HepG2 (cell line): Measurements from ENCODE around the gene TTN. TPM values are rescaled to one million over a fixed set of nuclear protein-coding genes. Genes with fewer than 3 reads are reported as not detected.

ENCODE experiments used
- AGO2 ChIP-seq: fragments of 200-400 bp; formaldehyde crosslinking; optimal IDR thresholded peaks from 2 replicates; pipeline ENCODE3; 2017; ENCODE audit warnings: mild to moderate bottlenecking, low read depth, low read length, moderate library complexity
- ETV5 ChIP-seq: IDR thresholded peaks from 2 replicates; pipeline ENCODE4 v1.6.1; 2018; ENCODE audit warnings: missing biosample characterization, missing genetic modification reagents, inconsistent platforms, borderline replicate concordance
- GMEB2 ChIP-seq: IDR thresholded peaks from 2 replicates; pipeline ENCODE4 v1.6.1; 2016; ENCODE audit warnings: missing biosample characterization, missing genetic modification reagents, low read depth
- HNF4A ChIP-seq: sonication (generic); formaldehyde crosslinking; IDR thresholded peaks from 2 replicates; pipeline ENCODE4 v1.4.0; 2020; ENCODE audit warnings: missing genetic modification reagents
- HNRNPUL1 ChIP-seq: fragments of 200-400 bp; formaldehyde crosslinking; IDR thresholded peaks from 2 replicates; pipeline ENCODE4 v1.6.1; 2017; ENCODE audit warnings: low read depth, mild to moderate bottlenecking, low read length, moderate library complexity
- IRX3 ChIP-seq: sonication (generic); formaldehyde crosslinking; IDR thresholded peaks from 2 replicates; pipeline ENCODE4 v1.8.1; 2023; ENCODE audit warnings: mild to moderate bottlenecking, low read depth, missing genetic modification reagents, borderline replicate concordance
- MBNL3 ChIP-seq: fragments of 250-450 bp; sonication (Bioruptor Pico); conservative IDR thresholded peaks from 2 replicates; pipeline ENCODE4 v1.8.0; 2022; ENCODE audit warnings: mild to moderate bottlenecking, inconsistent platforms
- MED1 ChIP-seq: sonication (generic); formaldehyde crosslinking; IDR thresholded peaks from 2 replicates; pipeline ENCODE4 v1.4.0; 2020; ENCODE audit warnings: missing genetic modification reagents
- PBX2 ChIP-seq: IDR thresholded peaks from 2 replicates; pipeline ENCODE4 v1.6.1; 2016; ENCODE audit warnings: control low read depth
- RORA ChIP-seq: sonication (generic); formaldehyde crosslinking; IDR thresholded peaks from 2 replicates; pipeline ENCODE4 v1.5.0; 2020; ENCODE audit warnings: mild to moderate bottlenecking, missing genetic modification reagents, moderate library complexity
- SP1 ChIP-seq, 2 experiments: fragments of 450-650 bp in 1 of 2; sonication (generic) in 1 of 2; formaldehyde crosslinking in 1 of 2; IDR thresholded peaks; 2 replicates each; pipeline versions ENCODE4 v1.4.0 to v1.6.1; 2016 to 2020; ENCODE audit warnings: missing genetic modification reagents in 1 of 2
- TGIF2 ChIP-seq: IDR thresholded peaks from 2 replicates; pipeline ENCODE4 v1.6.1; 2016; ENCODE audit warnings: control low read depth, missing compliant biosample characterization
- TMF1 ChIP-seq: sonication (generic); formaldehyde crosslinking; IDR thresholded peaks from 2 replicates; pipeline ENCODE4 v1.8.1; 2022; ENCODE audit warnings: low read depth, missing genetic modification reagents
- YEATS2 ChIP-seq: sonication (generic); formaldehyde crosslinking; IDR thresholded peaks from 2 replicates; pipeline ENCODE4 v1.4.0; 2020; ENCODE audit warnings: missing genetic modification reagents, borderline replicate concordance
- ZC3H13 ChIP-seq: sonication (generic); formaldehyde crosslinking; IDR thresholded peaks from 2 replicates; pipeline ENCODE4 v1.8.1; 2023; ENCODE audit warnings: mild to moderate bottlenecking, missing genetic modification reagents, moderate library complexity
- ZIK1 ChIP-seq: sonication (generic); formaldehyde crosslinking; IDR thresholded peaks from 2 replicates; pipeline ENCODE4 v1.5.0; 2020; ENCODE audit warnings: mild to moderate bottlenecking, low read depth, missing genetic modification reagents, borderline replicate concordance
- ZNF282 ChIP-seq: fragments of 450-650 bp; IDR thresholded peaks from 2 replicates; pipeline ENCODE4 v1.6.1; 2018; ENCODE audit not compliant: partially characterized antibody
- ZNF503 ChIP-seq: sonication (generic); formaldehyde crosslinking; IDR thresholded peaks from 2 replicates; pipeline ENCODE4 v1.4.0; 2020; ENCODE audit warnings: missing genetic modification reagents
- ZNF552 ChIP-seq: sonication (generic); formaldehyde crosslinking; IDR thresholded peaks from 2 replicates; pipeline ENCODE4 v1.9.0; 2022; ENCODE audit warnings: missing genetic modification reagents, mild to moderate bottlenecking, borderline replicate concordance
- ZNF672 ChIP-seq: sonication (generic); formaldehyde crosslinking; IDR thresholded peaks from 2 replicates; pipeline ENCODE4 v1.8.1; 2022; ENCODE audit warnings: missing genetic modification reagents
- ZSCAN5A ChIP-seq: sonication (generic); formaldehyde crosslinking; IDR thresholded peaks from 2 replicates; pipeline ENCODE4 v1.8.0; 2022; ENCODE audit warnings: mild to moderate bottlenecking, missing genetic modification reagents, borderline replicate concordance
- ZXDC ChIP-seq: sonication (generic); formaldehyde crosslinking; IDR thresholded peaks from 2 replicates; pipeline ENCODE4 v1.5.0; 2020; ENCODE audit warnings: mild to moderate bottlenecking, missing genetic modification reagents
- polyA plus RNA-seq, 8 experiments: library from polyadenylated mRNA; depleted of rRNA in 3 of 8; stranded (reverse) in 7 of 8; unstranded in 1 of 8; fragments of >200 nt; fragmentation: Illumina TruSeq in 4 of 8; extraction: Trizol in 4 of 8; gene quantifications; 2 replicates each; pipeline versions ENCODE4 v1.2.1 to v1.2.3, GENCODE V29; 2011 to 2016; ENCODE audit warnings: low read depth in 4 of 8, missing spikeins in 1 of 8, mixed read lengths in 1 of 8; ENCODE audit not compliant: insufficient read depth in 1 of 8
- total RNA-seq, 5 experiments: library from RNA; depleted of rRNA; stranded (reverse); fragments of >200 nt; fragmentation: Illumina TruSeq; extraction: Trizol; gene quantifications; 2 replicates each; pipeline ENCODE4 v1.2.3, GENCODE V29; 2016; ENCODE audit warnings: low read depth in 1 of 5

Gene TTN
- total and polyA plus RNA-seq, 2 of the 13 experiments (the other 11 are each of a cell fraction or from before 2014, with no cell fraction given), result under 0.01 TPM

GRCh38 chr2:178522950-178523595, 284.1 kb downstream of the TTN start (continued):
- TF ChIP-seq ZNF503 (no peak), MBNL3 (CRISPR knock-in tag) (no peak), ZNF282 (no peak), ZNF552 (CRISPR knock-in tag) (no peak), TGIF2 (0 out of 2 replicates have a peak, but pooled peaks have one; percentile 11), IRX3 (CRISPR knock-in tag) (no peak), ETV5 (CRISPR knock-in tag) (peak; percentile 58; the same call in 1 of the 2 replicates), MED1 (peak; percentile 31; the same call in 1 of the 2 replicates), PBX2 (CRISPR knock-in tag) (no peak), AGO2 (no peak), YEATS2 (CRISPR knock-in tag) (peak; percentile 65; the same call in 1 of the 2 replicates), RORA (CRISPR knock-in tag) (no peak), SP1 (IDR thresholded peaks at IDR 0.05) (no peak), SP1 (CRISPR knock-in tag; IDR thresholded peaks at IDR 0.05) (no peak), GMEB2 (CRISPR knock-in tag) (no peak), ZXDC (no peak), TMF1 (CRISPR knock-in tag) (no peak), ZIK1 (no peak), ZNF672 (no peak), ZC3H13 (CRISPR knock-in tag) (no peak), HNF4A (CRISPR knock-in tag) (no peak), HNRNPUL1 (no peak), ZSCAN5A (CRISPR knock-in tag) (peak; percentile 84; the same call in 1 of the 2 replicates)
